ENCODE data around the gene CRB1.

CRB1 gene

DNA sequence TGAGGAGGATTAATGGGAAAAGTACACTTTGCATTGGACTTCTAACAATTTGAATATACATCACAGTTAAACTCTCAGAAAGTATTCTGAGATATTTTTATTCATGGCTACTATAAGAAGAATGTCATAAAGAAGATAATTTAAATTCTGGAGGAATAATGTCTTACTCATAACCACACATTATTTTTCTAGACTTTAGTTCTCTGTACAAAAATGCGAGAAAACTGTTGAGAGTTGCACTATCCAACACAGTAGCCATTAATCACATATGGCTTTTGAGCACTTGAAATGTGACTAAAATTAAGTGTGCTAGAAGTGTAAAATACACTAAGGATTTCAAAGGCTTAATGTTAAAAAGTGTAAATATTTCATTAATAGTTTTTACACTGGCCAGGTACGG is 53.8 kb downstream of the CRB1 start:
- Histone ChIP-seq H3K27me3 (no peaks in the 10 kb centered on the region), H3K36me3 (no peaks in the 10 kb centered on the region), H3K27ac (no peak overlapping the region), H3K9me3 (no peaks in the 10 kb centered on the region), H3K4me1 (peaks cover 0 to 11% (median 5%) of the 10 kb centered on the region in 4 donors), H3K4me3 (no peak overlapping the region)
- DNase-seq, result no peak
- intact Hi-C loops (cut with DNase I; ENCODE audit: low total_unique reads), result no loop called here
- TF ChIP-seq, protein P1, sequence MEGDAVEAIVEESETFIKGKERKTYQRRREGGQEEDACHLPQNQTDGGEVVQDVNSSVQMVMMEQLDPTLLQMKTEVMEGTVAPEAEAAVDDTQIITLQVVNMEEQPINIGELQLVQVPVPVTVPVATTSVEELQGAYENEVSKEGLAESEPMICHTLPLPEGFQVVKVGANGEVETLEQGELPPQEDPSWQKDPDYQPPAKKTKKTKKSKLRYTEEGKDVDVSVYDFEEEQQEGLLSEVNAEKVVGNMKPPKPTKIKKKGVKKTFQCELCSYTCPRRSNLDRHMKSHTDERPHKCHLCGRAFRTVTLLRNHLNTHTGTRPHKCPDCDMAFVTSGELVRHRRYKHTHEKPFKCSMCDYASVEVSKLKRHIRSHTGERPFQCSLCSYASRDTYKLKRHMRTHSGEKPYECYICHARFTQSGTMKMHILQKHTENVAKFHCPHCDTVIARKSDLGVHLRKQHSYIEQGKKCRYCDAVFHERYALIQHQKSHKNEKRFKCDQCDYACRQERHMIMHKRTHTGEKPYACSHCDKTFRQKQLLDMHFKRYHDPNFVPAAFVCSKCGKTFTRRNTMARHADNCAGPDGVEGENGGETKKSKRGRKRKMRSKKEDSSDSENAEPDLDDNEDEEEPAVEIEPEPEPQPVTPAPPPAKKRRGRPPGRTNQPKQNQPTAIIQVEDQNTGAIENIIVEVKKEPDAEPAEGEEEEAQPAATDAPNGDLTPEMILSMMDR (IDR thresholded peaks at IDR 0.05), result no peak

GRCh38 chr1:197327776-197328364 is 59.8 kb downstream of the CRB1 start:
- Histone ChIP-seq H3K27me3 (no peaks in the 10 kb centered on the region), H3K36me3 (no peaks in the 10 kb centered on the region), H3K4me3 (no peak overlapping the region), H3K4me1 (no peaks in the 10 kb centered on the region), H3K27ac (no peak overlapping the region), H3K9me3 (no peaks in the 10 kb centered on the region)
- intact Hi-C loops (cut with DNase I; ENCODE audit: low total_unique reads), result no loop called here
- TF ChIP-seq, protein P1 (IDR thresholded peaks at IDR 0.05), result peak in 1 of 2 experiments; percentile 29
- no peak for DNase-seq

DNA sequence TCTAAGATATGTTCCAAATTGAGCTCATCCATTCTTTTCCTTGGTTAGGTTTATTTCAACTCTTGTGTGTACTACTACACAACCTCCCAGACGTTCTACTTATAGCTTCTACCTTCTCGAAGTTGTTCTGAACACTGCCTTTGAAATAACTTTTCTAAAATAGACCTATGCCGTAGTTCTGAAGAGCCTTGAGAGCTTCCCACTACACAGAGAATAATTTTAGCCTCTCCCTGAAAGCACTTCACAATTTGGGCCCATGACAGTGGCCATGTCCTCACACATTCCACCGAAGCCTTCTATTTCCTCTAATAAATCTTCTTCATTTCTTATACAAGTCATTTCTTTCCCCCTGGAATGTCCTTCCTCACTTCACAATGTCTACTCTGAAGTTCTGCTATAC is 62.2 kb downstream of the CRB1 start:
- DNase-seq, result no peak
- H3K9me3 ChIP-seq, result no peaks in the 10 kb centered on the region
- no peaks in the 10 kb centered on the region for H3K4me1 ChIP-seq
- no peak overlapping the region for H3K4me3 ChIP-seq
- TF ChIP-seq, protein P1 (IDR thresholded peaks at IDR 0.05), result no peak
- intact Hi-C loops (cut with DNase I; ENCODE audit: low total_unique reads), result no loop called here
- H3K36me3 ChIP-seq, result no peaks in the 10 kb centered on the region
- H3K27me3 ChIP-seq, result no peaks in the 10 kb centered on the region
- no peak overlapping the region for H3K27ac ChIP-seq

GRCh38 chr1:197331565-197331964 is 63.5 kb downstream of the CRB1 start:
- H3K9me3 ChIP-seq, result no peaks in the 10 kb centered on the region
- no peaks in the 10 kb centered on the region for H3K36me3 ChIP-seq
- intact Hi-C loops (cut with DNase I; ENCODE audit: low total_unique reads), result no loop called here
- TF ChIP-seq, protein P1 (IDR thresholded peaks at IDR 0.05), result no peak
- no peak overlapping the region for H3K27ac ChIP-seq
- no peaks in the 10 kb centered on the region for H3K4me1 ChIP-seq
- H3K27me3 ChIP-seq, result no peaks in the 10 kb centered on the region
- no peak for DNase-seq
- H3K4me3 ChIP-seq, result no peak overlapping the region

GRCh38 chr1:197333041-197333440 is 65.0 kb downstream of the CRB1 start:
- intact Hi-C loops (cut with DNase I; ENCODE audit: low total_unique reads), result no loop called here
- TF ChIP-seq, protein P1 (IDR thresholded peaks at IDR 0.05), result no peak
- Histone ChIP-seq H3K27me3 (no peaks in the 10 kb centered on the region), H3K4me1 (no peaks in the 10 kb centered on the region), H3K36me3 (no peaks in the 10 kb centered on the region), H3K9me3 (no peaks in the 10 kb centered on the region), H3K27ac (no peak overlapping the region), H3K4me3 (no peak overlapping the region)
- no peak for DNase-seq

DNA sequence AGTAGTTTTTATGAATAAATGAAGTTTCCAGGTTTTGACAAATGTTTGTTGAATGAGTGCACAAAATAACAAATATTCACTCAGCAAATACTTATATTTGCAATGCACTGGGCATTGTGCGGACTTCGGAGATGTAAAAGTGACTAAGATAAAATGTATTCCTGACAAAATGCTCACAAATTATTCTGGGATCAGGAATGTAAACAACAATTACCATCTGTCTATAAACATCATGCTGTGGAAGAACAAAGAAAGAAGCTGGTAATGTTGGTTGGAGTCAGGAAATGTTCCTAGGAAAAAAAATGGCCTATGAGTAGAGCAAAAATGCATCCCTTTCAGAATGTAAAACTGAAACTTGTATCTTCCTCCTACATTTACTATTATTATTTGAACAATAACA is 68.5 kb downstream of the CRB1 start:
- Histone ChIP-seq H3K9me3 (no peaks in the 10 kb centered on the region), H3K4me1 (no peaks in the 10 kb centered on the region), H3K27me3 (no peaks in the 10 kb centered on the region), H3K4me3 (no peak overlapping the region), H3K36me3 (no peaks in the 10 kb centered on the region), H3K27ac (no peak overlapping the region)
- DNase-seq, result no peak
- intact Hi-C loops (cut with DNase I; ENCODE audit: low total_unique reads), result no loop called here
- TF ChIP-seq, protein P1 (IDR thresholded peaks at IDR 0.05), result no peak
